Activated CD4-positive, alpha-beta T cell treated with anti-CD3 and anti-CD28 coated beads, Interleukin-2, amount 50 U/mL, for 48 hours (primary cell): ENCODE data around the gene DENND5A.
"Not testable (repeated sequence)": the region's sequence is repeated elsewhere in the genome, so short reads cannot be mapped to it uniquely, and the experiment has no call there.

Experiments used
- DNase-seq, 2 experiments: peaks; one replicate each; pipeline ENCODE4 v3.0.0-alpha.2; 2020

Gene DENND5A

DNA sequence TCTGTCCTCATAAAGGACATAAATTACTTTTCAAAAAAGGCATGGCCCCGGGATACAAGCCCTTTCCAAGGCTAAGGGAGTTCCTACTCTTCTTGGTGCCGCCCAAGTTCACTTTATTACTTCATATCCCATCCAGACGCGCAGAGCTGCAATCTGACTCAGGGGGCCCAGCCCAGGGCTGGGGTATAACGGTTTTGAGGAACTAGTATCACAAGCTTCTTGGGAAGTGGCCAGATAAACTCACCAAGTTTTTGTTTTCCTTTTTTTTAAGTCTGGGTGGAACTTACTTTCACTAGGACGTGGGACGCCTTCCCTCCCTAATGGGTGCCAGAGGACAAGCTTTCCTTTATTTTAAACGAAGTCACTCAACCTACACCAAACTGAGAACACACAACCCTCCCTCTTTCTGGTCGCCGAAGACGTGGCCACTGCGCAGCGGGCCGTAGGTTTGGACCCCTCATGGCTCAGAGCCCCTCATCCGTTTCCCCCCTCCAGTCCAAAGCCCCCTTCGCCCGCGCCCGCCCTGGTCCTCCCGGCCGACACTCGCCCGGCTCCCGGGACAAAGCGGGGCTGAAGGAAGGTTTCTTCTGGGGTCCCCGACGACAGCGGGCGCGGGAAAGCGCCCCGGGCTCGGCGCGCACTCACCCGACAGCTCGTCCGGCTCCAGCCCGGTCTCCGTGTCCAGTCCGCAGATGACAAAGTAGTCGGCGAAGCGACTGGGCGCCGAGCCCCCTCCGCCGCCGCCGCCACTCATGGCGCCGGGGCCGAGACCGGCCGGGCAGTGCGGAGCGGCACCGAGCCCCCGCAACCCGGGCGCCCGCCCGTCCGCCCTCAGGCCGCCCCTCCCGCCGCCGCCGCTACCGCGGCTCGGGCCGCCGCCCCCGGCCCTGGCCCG is 587 bp downstream of the DENND5A start:
- DNase-seq: peak; percentile 45 to 62

DNA sequence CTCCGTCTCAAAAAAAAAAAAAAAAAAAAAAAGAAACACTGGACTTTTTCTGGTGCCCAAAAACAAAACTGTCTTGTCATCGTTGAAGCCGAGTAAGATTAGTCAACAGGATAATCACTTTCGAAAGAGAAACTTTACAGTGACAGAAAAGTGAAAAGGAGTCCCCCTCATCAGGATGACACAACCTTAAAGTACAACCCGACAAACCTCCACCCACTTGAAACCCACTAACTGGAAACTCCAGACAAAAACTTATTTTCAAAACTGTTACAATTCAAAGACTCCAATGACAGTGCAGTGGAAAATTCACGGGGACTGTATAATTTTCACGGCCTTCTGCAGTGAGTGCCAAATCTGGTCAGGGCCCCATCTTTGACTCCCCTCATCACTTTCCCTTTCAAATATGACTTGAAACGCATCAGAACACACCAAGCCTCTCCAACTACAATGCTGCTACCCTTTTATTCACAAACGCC is 1.3 kb downstream of the DENND5A start:
- peak; percentile 38 to 61 for DNase-seq

DNA sequence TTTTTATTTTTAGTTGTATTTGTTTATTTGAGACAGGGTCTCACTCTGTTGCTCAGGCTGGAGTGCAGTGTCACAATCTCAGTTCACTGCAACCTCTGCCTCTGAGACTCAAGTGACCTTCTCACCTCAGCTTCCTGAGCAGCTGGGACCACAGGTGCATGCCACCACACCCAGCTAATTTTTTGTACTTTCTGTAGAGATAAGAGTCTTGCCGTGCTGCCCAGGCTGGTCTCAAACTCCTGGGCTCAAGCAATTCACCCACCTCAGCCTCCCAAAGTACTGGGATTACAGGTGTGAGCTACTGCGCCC is 4.4 kb downstream of the DENND5A start:
- DNase-seq: not testable (repeated sequence)

DNA sequence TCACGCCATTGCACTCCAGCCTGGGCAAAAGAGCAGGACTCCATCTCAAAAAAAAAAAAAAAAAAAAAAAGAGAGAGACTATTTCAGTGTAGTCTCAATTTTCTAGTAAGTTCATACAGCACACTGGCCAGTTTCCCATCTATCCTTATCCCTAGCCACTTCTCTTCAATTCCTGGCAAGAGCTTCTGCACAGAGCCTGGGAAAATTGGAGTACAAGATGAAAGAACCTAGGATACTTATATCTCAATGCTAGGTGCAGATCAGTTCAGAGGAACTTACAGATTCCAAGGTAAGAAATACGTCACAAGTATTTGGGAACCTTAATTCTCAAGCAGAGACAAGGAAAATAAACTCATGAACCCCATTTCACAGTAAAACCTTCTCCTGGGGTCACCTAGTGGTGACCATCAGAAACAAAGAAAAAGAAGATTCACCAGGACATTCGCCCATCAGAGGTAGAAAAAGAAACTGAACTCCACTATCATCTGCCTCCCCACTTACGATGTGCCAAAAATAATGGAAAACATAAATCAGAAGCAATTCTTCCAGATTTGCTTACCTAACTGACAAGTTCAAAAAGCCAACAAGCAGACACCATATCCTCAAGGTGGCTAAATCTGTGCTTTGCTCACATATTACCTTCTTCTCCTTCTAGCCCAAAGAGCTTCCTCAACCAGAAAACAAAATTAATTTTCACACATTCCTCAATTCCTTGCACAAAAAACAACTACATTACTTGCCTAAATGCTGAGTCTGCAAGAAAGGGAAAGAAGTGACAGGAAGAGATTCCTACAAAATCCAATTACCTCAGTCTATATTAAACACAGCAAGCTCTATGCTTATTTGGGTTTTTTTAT is 4.9 kb downstream of the DENND5A start:
- DNase-seq: no peak

DNA sequence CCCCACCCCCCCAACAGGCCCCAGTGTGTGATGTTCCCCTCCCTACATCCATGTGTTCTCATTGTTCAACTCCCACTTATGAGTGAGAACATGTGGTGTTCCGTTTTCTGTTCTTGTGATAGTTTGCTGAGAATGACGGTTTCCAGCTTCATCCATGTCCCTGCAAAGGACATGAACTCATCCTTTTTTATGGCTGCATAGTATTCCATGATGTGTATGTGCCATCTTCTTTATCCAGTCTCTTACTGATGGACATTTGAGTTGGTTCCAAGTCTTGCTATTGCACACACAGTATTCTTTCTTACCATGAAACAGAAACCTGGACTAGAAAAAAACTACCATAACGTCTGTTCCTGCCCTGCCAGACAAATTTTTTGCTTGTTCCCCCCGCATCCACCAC is 6.9 kb downstream of the DENND5A start:
- DNase-seq: not testable (repeated sequence)

DNA sequence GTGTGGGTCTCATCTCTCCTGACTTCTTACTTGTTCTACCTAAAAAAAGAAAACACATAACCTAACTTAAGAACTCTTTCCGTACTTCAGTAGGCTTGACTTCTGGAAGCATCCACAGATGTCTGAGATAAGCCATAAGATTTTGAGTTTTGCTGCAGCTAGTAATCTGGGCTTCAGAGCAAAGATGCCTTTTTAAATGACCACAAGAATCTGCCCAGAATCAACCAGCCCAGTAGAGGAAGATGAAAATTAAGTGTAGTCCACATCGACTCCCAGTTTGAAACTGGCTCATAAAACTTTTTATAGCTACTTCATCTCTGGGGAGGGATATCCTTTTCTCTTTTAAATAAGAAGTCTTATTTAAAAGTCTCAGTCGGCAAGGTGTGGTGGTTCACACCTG is 10.7 kb downstream of the DENND5A start:
- no peak for DNase-seq

DNA sequence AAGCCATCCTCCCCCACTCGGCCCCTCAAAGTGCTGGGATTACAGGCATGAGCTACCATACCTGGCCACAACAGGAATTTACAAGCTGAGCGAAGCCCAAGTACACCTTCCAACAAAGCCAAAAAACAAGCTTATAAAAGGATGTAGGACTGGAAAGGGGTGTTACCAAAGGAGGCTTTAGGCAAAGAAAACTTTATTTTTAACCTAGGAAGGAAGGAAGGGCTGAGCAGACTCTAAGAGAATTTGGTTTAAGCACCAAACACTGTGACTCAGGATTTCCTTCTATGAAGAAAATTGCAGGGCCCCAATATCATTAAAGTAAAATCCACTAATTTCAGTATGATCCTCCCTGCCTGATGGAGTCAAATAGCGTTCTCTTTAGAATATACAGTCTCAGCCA is 12.1 kb downstream of the DENND5A start:
- DNase-seq: no peak

DNA sequence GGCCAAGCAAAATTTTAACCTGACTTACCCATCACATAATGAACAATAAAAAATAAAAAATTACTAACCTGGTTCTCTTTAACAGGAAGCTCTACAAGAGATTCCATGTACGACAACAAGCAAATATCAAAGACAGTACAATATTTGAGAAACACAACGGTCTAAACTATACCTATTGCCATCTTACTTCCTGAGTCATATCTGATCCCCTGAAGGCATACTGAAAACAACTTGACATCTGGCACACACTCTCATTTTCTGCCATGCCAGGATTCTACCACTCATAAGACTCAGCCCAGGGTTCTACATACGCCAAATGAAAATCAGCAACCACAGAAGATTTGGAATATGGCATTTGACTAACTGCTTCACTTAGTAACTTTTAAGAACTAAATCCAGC is 13.8 kb downstream of the DENND5A start:
- no peak for DNase-seq

DNA sequence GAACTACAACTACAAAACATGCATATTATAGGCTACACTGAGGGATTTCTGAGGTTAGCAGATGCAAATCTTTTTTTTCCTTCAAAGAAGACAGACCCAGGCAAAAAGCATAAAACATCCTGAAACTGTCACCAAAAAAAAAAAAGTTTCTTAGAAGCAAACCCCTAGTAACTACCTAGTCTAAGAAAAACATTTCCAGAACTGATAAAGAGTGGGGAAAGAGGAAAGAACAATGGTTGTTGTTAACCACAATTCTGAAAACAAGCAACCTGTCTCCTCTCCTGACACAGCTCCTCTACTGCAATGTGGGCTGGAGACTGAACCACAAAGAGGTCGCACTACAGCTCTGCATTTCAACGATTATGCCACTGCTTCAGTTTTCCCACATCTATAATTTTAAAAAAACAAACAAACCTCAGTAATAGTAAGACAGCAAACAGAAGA is 15.0 kb downstream of the DENND5A start:
- peak; percentile 30 to 36 for DNase-seq

DNA sequence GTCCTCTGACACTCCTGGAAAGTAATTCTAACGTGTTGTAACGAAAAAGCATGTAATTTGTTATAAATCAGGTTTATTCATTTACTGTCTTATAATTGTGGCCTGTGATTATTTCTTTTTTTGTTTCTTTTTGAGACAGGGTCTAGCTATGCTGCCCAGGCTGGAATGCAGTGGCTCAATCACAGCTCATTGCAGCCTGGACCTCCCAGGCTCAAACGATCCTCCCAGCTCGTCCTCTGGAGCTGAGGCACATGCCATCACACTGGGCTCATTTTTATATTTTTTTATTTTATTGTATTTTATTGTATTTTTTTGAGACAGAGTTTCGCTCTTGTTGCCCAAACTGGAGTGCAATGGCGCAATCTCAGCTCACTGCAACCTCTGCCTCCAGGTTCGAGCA is 15.9 kb downstream of the DENND5A start:
- DNase-seq: no peak

DNA sequence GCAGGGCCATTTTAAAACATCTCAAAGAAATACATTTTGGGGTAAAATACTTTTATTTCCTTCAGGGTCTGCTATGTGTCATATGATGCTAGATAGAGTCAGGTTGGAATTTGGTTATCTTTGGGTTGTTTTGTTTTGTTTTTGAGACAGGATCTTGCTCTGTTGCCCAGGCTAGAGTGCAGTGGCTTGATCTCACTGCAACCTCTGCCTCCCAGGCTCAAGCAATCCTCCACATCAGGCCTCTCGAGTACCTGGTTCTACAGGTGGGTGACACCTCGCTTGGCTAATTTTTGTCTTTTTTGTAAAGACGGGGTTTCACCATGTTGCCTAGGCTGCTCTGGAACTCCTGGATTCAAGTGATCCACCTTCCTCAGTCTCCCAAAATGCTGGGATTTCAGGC is 17.3 kb downstream of the DENND5A start:
- DNase-seq: no peak

DNA sequence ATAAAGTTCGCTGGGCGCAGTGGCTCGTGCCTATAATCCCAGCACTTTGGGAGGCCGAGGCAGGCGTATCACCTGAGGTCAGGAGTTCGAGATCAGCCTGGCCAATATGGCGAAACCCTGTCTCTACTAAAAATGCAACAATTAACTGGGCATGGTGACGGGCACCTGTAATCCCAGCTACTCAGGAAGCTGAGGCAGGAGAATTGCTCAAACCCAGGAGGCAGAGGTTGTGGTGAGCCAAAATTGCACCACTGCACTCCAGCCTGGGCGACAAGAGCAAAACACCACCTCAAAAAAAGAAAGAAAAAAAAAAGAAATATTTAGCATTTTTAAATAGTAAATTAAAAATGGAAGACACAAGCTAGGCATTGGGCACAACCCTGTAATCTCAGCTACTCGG is 28.9 kb downstream of the DENND5A start:
- not testable (repeated sequence) for DNase-seq

DNA sequence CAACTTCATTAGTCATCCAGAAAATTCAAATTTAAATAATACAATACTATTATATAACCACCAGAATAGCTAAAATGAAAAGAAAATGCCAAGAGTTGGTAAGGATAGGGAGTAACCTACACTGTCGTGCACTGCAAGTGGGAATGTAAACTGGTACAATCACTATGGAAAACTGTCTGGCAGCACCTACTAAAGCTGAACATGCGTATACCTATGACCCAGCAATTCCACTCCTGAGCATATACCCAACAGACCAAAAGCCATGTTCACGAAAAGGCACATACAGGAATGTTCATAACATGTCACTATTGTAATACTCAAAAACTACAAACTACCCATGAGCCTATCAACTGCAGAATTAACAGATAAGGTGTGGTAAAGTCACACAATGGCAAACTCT is 32.7 kb downstream of the DENND5A start:
- DNase-seq: no peak

DNA sequence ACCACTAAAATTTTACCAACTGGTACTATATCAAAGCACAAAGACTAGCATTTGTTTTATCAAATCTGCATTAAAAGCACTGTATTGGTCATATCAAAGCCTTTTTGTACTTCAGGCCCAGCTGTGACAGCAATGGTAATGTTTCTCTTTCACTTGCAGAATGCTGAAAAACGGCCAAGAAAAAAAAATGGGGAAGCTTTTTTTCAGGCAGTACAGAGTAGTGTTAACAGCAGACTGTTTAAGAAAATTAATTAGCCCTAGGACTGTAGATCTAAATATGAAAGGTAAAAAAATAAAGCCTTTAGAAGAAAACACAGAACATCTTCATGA is 33.3 kb downstream of the DENND5A start:
- DNase-seq: no peak

DNA sequence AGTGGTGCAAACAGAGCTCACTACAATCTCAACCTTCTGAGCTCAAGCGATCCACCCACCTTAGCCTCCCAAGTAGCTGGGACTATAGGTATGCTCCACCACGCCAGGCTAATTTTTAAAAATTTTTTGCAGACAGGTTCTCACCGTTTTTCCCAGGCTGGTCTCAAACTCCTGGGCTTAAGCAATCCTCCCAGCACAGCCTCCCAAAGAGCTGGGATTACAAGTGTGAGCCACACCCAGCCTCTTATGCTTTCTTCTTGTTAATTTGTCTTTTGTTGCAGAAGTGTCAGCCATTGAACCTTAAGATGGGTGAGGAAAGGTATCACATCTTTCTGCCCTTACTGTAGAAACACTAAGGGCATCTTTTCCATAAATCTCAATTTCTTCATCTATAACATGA is 34.9 kb downstream of the DENND5A start:
- DNase-seq: no peak

DNA sequence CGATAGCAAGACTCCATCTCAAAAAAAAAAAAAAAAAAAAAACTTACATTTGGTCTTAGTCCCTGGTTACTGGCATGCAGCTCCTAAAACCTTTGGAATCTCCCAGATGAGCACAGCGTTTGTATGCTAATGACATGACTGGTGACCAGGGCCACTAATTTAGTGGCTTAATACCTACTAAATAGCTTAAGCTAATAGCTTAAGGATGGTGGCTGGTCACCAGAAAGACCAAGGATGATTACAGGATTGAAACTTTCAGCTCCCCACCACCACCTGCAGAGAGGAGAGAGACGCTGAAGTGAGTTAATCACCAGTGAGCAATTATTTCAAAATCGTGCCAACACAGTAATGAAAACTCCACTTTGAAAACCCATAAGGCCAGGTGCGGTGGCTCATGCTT is 37.1 kb downstream of the DENND5A start:
- DNase-seq: no peak

DNA sequence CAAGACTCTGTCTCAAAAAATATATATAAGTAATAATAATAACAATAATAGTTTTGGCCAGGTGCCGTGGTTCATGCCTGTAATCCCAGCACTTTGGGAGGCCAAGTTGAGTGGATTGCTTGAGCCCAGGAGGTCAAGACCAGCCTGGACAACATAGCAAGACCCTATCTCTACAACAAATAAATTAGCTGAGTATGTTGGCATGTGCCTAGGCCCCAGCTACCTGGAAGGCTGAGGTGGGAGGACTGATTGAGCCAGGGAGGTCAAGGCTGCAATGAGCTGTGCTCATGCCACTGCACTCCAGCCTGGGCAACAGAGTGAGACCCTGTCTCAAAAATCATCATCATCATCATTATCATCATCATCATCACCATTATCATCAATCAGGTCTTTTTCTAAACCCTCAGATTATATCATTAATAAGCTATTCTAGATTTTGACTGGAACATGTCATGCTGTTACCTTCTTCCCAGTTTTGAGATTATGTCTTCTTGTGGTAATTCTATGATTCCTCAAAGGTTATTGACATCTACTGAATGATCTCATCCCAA is 39.3 kb downstream of the DENND5A start:
- no peak for DNase-seq

DNA sequence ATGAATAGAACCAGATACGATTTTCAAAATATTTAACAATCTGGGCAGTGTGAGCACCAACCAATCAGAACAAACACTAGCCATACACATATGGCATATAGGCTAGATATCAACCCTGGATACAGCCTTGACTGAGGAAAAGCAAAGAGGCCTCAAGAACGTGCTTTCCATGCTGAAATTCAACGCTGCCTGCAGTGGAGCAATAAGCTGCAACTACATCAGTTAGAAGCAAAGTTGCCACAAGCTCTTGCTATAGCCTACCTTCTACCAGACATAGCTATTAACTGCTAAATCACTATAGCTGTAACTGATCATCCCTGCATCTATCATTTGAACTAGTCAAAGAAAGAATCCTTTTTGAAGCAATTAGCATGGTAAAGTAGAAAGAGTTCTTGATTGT is 42.5 kb downstream of the DENND5A start:
- DNase-seq: no peak

DNA sequence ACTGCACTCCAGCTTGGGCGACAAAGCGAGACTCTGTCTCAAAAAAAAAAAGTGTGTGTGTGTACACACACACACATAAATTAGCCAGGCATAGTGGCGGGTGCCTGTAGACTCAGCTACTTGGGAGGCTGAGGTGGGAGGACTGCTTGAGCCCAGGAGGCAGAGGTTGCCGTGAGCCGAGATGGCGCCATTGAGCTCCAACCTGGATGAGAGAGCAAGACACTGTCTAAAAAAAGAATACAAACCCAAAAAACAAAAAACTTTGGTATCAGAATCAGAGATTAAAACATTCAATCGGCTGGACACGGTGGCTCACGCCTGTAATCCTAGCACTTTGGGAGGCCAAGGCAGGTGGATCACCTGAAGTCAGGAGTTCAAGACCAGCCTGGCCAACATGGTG is 44.3 kb downstream of the DENND5A start:
- not testable (repeated sequence) for DNase-seq

DNA sequence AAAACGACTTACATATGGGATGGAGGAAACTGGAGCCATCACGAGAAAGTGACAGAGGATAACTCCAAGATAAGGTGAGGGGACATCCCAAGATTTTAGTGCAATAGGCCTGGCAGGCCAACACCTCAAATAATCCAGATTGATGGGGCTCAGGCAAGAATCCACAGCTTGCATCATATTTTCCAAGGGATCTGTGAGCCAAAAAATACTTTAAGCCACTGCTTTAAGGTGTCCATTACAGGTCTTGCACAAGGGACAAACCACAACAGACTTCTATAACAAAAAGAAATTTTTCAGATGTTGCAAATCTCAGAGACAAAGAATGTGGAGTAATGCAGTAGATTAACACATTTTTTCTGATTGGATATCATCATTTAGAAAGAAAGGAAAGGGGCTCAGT is 45.6 kb downstream of the DENND5A start:
- DNase-seq: no peak

DNA sequence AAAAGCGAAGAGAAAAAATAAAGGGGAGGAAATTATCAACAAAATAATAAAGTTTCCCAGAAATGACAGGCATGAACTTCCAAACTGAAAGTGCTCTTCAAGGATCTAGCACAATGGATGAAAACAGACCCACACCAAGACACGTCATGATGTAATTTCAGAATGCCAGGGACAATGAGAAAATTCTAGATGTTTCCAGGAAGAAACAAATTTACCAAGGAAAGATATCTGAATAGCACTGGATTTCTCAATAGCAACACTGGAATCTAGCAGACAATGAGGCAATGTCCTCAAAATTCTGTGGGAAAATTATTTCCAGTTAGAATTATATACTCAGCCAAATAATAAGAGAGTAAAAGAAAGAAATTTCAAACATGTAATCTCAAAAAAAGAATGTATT is 46.0 kb downstream of the DENND5A start:
- DNase-seq: no peak

DNA sequence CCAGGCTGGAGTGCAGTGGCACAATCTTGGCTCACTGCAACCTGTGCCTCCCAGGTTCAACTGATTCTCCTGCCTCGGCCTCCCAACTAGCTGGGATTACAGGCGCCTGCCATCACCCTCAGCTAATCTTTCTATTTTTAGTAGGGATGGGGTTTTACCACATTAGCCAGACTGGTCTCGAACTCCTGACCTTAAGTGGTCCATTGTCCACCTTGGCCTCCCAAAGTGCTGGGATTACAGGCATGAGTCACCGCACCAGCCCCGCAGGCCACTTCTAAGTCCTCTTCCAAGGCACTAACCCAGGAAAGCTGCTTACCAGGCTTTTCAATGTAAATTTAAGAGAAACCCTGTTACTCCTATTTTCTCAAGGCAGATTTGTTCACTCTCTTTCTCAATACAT is 50.4 kb downstream of the DENND5A start:
- no peak for DNase-seq

DNA sequence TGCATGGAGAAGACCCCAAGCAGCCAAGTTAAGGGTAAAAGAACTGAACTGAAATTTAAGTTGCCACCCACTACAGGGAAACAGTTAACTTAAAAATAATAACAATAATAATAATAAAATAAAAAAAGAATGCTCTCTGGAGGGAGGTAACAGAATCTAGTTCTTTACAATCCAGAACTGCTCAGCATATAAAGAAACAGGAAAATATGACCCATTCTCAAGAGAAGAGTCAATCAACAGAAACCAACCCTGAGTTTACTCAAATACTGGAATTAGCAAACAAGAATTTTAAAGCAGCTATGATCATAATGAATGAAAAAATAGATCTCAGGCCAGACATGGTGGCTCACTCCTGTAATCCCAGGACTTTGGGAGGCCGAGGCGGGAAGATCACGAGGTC is 53.8 kb downstream of the DENND5A start:
- DNase-seq: no peak

DNA sequence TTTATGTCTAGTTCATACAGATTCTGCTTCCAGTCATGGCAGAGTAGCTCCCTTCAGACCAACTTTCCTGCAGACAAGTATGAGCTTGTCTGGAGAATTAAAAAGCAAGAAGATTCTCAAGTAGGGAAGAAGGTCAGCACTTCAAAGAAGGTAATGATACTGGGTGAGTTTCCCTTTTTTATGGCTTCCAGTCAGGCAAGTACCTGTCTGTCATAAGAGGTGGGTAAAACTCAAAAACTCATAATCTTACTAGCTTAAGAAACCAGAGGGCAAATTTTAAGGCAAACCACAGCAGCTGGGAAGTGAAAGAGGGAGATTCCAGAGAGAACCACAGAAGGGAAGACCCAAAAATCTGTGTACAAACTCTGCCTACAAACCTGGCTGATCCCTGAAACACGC is 54.2 kb downstream of the DENND5A start:
- peak in 1 of 2 experiments; percentile 24 for DNase-seq
